Transverse colon (tissue), 3 donors: ENCODE measurements around the gene NCOA3.

ENCODE experiments used
- POLR2A ChIP-seq: fragments of 450-650 bp; IDR thresholded peaks from one replicate; pipeline ENCODE4 v1.6.1; 2016; ENCODE audit warnings: antibody characterized with exemption, mild to moderate bottlenecking, moderate library complexity
- TF ChIP-seq, protein P1 (sequence below), 5 experiments: fragments of 200-600 bp in 3 of 5; fragments of 450-650 bp in 2 of 5; sonication (generic) in 3 of 5; IDR thresholded peaks; 1 replicate in 2 of 5; 2 replicates in 3 of 5; pipeline ENCODE4 v1.5.1; 2016 to 2017; ENCODE audit warnings: antibody characterized with exemption in 5 of 5, inconsistent platforms in 3 of 5, mild to moderate bottlenecking in 2 of 5, moderate library complexity in 1 of 5

DNA sequence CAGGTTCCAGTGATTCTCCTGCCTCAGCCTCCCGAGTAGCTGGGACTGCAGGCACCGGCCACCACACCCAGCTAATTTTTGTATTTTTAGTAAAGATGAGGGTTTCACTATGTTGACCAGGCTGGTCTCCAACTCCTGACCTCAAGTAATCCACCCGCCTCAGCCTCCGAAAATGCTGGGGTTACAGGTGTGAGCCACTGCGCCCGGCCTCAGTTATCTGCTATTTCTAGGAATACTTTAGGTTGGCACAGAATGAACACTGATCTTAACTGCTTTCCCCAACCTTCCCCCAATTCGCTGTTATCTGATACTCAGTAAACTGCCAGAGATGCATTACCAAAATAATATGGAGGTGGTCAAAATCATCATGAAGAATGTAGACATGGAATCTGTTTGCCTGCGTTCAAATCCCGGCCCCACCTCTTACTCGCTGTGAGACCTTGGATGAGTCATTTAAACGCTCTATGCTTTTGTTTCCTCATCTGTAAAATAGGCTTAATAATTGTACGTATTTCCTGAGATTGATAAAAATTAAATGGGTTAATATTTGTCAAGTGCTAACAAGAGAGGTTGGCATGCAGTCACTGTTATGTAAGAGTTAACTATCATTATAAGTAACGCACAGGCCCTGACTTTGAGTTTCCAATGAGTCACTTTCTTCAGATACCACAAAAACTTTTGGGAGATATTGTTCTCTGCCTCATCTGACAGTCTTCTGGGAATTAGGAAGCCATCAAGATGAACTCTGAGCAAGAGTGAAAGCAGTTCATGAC is 44.5 kb upstream of the NCOA3 start:
- TF ChIP-seq, protein P1, sequence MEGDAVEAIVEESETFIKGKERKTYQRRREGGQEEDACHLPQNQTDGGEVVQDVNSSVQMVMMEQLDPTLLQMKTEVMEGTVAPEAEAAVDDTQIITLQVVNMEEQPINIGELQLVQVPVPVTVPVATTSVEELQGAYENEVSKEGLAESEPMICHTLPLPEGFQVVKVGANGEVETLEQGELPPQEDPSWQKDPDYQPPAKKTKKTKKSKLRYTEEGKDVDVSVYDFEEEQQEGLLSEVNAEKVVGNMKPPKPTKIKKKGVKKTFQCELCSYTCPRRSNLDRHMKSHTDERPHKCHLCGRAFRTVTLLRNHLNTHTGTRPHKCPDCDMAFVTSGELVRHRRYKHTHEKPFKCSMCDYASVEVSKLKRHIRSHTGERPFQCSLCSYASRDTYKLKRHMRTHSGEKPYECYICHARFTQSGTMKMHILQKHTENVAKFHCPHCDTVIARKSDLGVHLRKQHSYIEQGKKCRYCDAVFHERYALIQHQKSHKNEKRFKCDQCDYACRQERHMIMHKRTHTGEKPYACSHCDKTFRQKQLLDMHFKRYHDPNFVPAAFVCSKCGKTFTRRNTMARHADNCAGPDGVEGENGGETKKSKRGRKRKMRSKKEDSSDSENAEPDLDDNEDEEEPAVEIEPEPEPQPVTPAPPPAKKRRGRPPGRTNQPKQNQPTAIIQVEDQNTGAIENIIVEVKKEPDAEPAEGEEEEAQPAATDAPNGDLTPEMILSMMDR (IDR thresholded peaks at IDR 0.05), result no peak
- TF ChIP-seq POLR2A, result no peak
